Activated CD4-positive, alpha-beta memory T cell treated with anti-CD3 and anti-CD28 coated beads, Interleukin-2, amount 10 ng/mL, durations not matched to agents 7 days and 5 days (primary cell): ENCODE measurements around the gene CX3CL1. TPM values are rescaled to one million over a fixed set of nuclear protein-coding genes. Genes with fewer than 3 reads are reported as not detected.

Source experiments
- CTCF ChIA-PET: fragments of 350-600 bp; sonication (Branson Sonifier 250); formaldehyde crosslinking; loops from one replicate; lab custom pipeline; 2021; ENCODE audit warnings: antibody characterized with exemption, inconsistent platforms; lab: Charles Lee
- POLR2A ChIA-PET: fragments of 350-600 bp; sonication (Branson Sonifier 250); formaldehyde crosslinking; loops from one replicate; lab custom pipeline; 2021; ENCODE audit warnings: antibody characterized with exemption; lab: Charles Lee
- DNase-seq: peaks from one replicate; pipeline ENCODE4 v3.0.0-alpha.2; 2020
- H3K27ac Mint-ChIP-seq: one replicate; pipeline ENCODE4 v1.8.0; 2021; ENCODE audit warnings: mild to moderate bottlenecking, mixed read lengths
- H3K27me3 Mint-ChIP-seq: one replicate; pipeline ENCODE4 v1.8.0; 2021; ENCODE audit warnings: mixed read lengths
- H3K36me3 Mint-ChIP-seq: one replicate; pipeline ENCODE4 v1.8.0; 2021; ENCODE audit warnings: low read depth, mixed read lengths
- H3K4me1 Mint-ChIP-seq: one replicate; pipeline ENCODE4 v1.8.0; 2021; ENCODE audit warnings: mixed read lengths
- H3K4me3 Mint-ChIP-seq: one replicate; pipeline ENCODE4 v1.8.0; 2021; ENCODE audit warnings: mild to moderate bottlenecking, mixed read lengths
- H3K9me3 Mint-ChIP-seq: one replicate; pipeline ENCODE4 v1.8.0; 2021; ENCODE audit warnings: mixed read lengths
- total RNA-seq, 2 experiments: library from RNA; stranded (reverse); gene quantifications; one replicate each; pipeline ENCODE4 v1.2.3, GENCODE V29; 2021

CX3CL1 gene
- total RNA-seq, 2 experiments from 2014 or later: not detected

DNA sequence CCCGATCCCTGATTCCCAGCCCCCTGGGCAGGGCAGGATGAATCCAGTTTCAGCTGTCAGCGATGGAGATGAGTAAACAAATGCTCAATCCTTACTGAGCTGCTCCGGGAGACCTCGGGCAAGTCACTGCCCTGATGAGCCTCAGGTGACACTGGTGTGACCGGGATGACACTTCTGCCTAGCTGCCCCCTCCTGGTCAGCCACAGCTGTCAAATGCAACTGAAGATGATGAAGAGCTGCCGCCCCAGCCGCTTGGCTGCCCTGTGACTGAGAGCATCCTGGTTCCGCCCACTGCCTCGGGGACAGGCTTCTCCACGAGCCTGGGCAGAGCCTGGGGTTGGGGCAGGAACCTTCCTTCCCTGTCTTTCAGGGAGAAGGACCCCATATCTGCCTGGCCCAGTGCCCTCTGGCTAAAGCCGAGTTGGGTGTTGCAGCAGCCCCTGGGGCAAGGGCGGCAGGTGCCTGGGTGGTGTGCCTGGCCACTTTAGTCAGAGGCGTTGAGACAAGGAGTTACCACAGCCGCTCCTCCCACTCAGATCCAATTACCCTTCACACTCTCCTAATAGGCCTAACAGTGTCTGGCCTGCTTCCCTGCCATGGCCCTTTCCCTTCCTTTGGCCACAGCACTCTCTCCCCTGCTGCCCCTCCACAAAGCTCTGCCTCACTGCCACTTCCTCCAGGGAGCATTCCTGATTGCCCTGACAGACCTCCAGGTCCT, 37.7 kb downstream of the CX3CL1 start:
- Mint-ChIP-seq H3K4me3 (no peak overlapping the region), H3K27ac (no peak overlapping the region), H3K27me3 (peaks cover 4% of the 10 kb centered on the region), H3K9me3 (no peaks in the 10 kb centered on the region), H3K36me3 (no peaks in the 10 kb centered on the region), H3K4me1 (no peaks in the 10 kb centered on the region)
- no peak for DNase-seq
- POLR2A ChIA-PET: interaction anchor here (1.0 kb wide), 1 partner anchor 37 kb away, joined by 3 read pairs; the partner anchor contains the start of genes CIAPIN1 and COQ9
- CTCF ChIA-PET: no interaction called here

- no peak for DNase-seq
- Mint-ChIP-seq H3K27ac (no peak overlapping the region), H3K36me3 (no peaks in the 10 kb centered on the region), H3K27me3 (peaks cover 2% of the 10 kb centered on the region), H3K4me1 (no peaks in the 10 kb centered on the region), H3K9me3 (no peaks in the 10 kb centered on the region), H3K4me3 (no peak overlapping the region)
- ChIA-PET POLR2A (no interaction called here), CTCF (no interaction called here)
These were observed 39.2 kb downstream of the CX3CL1 start for GRCh38 chr16:57411362-57411976.

DNA sequence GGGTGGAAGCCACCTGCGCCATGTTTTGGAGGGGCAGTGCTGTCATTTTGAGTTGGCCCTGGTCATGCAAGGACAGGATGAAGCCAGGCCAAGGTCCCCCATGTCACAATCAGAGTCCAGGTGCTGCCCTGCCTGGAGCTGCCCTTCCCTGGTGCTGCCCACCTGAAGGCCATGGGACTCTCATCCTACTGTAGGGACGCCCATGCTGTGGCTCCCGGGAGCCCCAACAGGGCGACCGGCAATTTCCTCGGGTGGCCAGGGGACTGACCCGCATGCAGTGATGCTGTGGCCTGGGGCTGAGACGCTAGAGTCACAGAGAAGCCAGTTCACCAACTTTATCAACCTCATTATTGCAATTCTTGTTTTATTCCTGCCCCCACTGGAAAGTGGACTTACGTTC, 40.3 kb downstream of the CX3CL1 start:
- Mint-ChIP-seq H3K36me3 (no peaks in the 10 kb centered on the region), H3K9me3 (no peaks in the 10 kb centered on the region), H3K27me3 (peaks cover 2% of the 10 kb centered on the region), H3K27ac (no peak overlapping the region), H3K4me1 (peaks cover 8% of the 10 kb centered on the region), H3K4me3 (no peak overlapping the region)
- CTCF ChIA-PET: no interaction called here
- POLR2A ChIA-PET: interaction anchor here (1.4 kb wide), 1 partner anchor 112 kb away, joined by 3 read pairs; no protein-coding TSS in a partner anchor
- no peak for DNase-seq

GRCh38 chr16:57413301-57413730, 41.0 kb downstream of the CX3CL1 start:
- DNase-seq: no peak
- peaks cover 11% of the 10 kb centered on the region for H3K4me1 Mint-ChIP-seq
- ChIA-PET CTCF (no interaction called here), POLR2A (interaction anchor here (1.4 kb wide), 1 partner anchor 113 kb away, joined by 3 read pairs; no protein-coding TSS in a partner anchor)
- H3K36me3 Mint-ChIP-seq: no peaks in the 10 kb centered on the region
- H3K4me3 Mint-ChIP-seq: no peak overlapping the region
- no peak overlapping the region for H3K27ac Mint-ChIP-seq
- peaks cover 5% of the 10 kb centered on the region for H3K27me3 Mint-ChIP-seq
- H3K9me3 Mint-ChIP-seq: no peaks in the 10 kb centered on the region

- no peak overlapping the region for H3K27ac Mint-ChIP-seq
- peaks cover 14% of the 10 kb centered on the region for H3K4me1 Mint-ChIP-seq
- peaks cover 6% of the 10 kb centered on the region for H3K27me3 Mint-ChIP-seq
- DNase-seq: no peak
- no peaks in the 10 kb centered on the region for H3K36me3 Mint-ChIP-seq
- no peak overlapping the region for H3K4me3 Mint-ChIP-seq
- ChIA-PET CTCF (no interaction called here), POLR2A (interaction anchor here (1.4 kb wide), 1 partner anchor 113 kb away, joined by 3 read pairs; no protein-coding TSS in a partner anchor)
- no peaks in the 10 kb centered on the region for H3K9me3 Mint-ChIP-seq
These were observed 41.4 kb downstream of the CX3CL1 start for GRCh38 chr16:57413733-57414132.

GRCh38 chr16:57416084-57416483, 43.8 kb downstream of the CX3CL1 start:
- POLR2A ChIA-PET: interaction anchor here (1.0 to 2.6 kb wide), 5 partner anchors 30 to 230 kb away, joined by 3 to 9 read pairs (median 3); partner anchors contain the start of genes CIAPIN1, COQ9, PSME3IP1 and RSPRY1

DNA sequence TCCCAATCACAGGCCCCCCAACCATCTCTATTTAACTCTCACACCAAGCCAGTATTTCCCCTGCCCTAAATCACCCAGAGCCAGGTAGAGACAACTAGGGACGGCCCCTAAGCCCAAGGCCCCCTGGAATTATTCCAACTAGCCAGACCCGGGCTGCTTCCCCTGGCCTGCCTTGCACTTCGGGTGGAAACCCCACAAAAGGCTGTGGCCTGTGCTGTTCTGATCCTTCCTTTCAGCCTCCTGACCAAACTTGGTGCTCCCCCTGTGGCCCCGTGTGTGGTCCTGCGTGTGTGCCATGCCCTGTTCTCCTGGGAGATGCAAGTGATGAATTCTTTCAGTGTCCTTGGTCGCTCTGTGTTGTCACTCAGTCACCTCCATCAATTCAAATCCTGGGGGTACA, 47.2 kb downstream of the CX3CL1 start:
- no peak for DNase-seq
- Mint-ChIP-seq H3K27ac (no peak overlapping the region), H3K4me3 (no peak overlapping the region), H3K36me3 (no peaks in the 10 kb centered on the region), H3K4me1 (peaks cover 20% of the 10 kb centered on the region), H3K9me3 (no peaks in the 10 kb centered on the region), H3K27me3 (peaks cover 5% of the 10 kb centered on the region)
- CTCF ChIA-PET: interaction anchor here (0.7 to 7.1 kb wide), 14 partner anchors 15 to 232 kb away, joined by 3 to 160 read pairs (median 4); partner anchors contain the start of genes CCL17, CIAPIN1 and COQ9
- POLR2A ChIA-PET: interaction anchor here (0.9 to 1.9 kb wide), 2 partner anchors 27 to 139 kb away, joined by 3 to 4 read pairs; partner anchors contain the start of genes CIAPIN1 and COQ9

More at GRCh38 chr16:57416084-57416483, 43.8 kb downstream of the CX3CL1 start:
- Mint-ChIP-seq H3K27ac (no peak overlapping the region), H3K4me1 (peaks cover 20% of the 10 kb centered on the region), H3K4me3 (no peak overlapping the region), H3K9me3 (no peaks in the 10 kb centered on the region), H3K36me3 (no peaks in the 10 kb centered on the region), H3K27me3 (peaks cover 6% of the 10 kb centered on the region)
- CTCF ChIA-PET: interaction anchor here (1.1 to 7.1 kb wide), 11 partner anchors 9 to 323 kb away, joined by 3 to 160 read pairs (median 6); partner anchors contain the start of genes ARL2BP, CPNE2, POLR2C and PSME3IP1
- no peak for DNase-seq

- Mint-ChIP-seq H3K27me3 (peaks cover 5% of the 10 kb centered on the region), H3K36me3 (peaks cover 4% of the 10 kb centered on the region), H3K4me3 (no peak overlapping the region), H3K9me3 (no peaks in the 10 kb centered on the region), H3K4me1 (peaks cover 14% of the 10 kb centered on the region), H3K27ac (no peak overlapping the region)
- no peak for DNase-seq
- ChIA-PET CTCF (interaction anchor here (1.2 to 7.1 kb wide), 3 partner anchors 40 to 154 kb away, joined by 3 to 160 read pairs (median 4); partner anchors contain the start of gene POLR2C), POLR2A (interaction anchor here (0.6 to 1.2 kb wide), 3 partner anchors 24 to 448 kb away, joined by 3 to 4 read pairs (median 3); partner anchors contain the start of genes CIAPIN1 and COQ9)
These were observed 50.0 kb downstream of the CX3CL1 start for GRCh38 chr16:57422026-57422944.

DNA sequence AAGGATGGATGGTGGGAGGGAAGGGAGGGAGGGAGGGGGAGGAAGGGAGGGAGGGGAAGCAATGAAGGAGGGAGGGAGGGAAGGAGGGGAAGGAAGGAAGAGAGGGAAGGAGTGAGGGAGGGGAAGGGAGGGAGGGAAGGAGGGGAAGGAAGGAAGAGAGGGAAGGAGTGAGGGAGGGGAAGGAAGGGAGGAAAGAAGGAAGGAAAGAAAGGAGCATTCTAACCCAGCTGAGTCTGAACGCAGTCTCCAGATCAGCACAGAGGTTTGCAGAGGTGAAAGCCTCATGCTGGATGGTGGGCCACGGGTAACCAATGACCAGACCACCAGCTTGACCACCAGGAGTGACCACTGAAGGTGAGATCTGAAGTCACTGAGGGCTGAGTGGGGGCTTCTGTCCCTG, 50.9 kb downstream of the CX3CL1 start:
- Mint-ChIP-seq H3K36me3 (peaks cover 11% of the 10 kb centered on the region), H3K4me1 (peaks cover 9% of the 10 kb centered on the region), H3K9me3 (no peaks in the 10 kb centered on the region), H3K4me3 (no peak overlapping the region), H3K27ac (no peak overlapping the region), H3K27me3 (peaks cover 1% of the 10 kb centered on the region)
- DNase-seq: no peak
- ChIA-PET POLR2A (interaction anchor here (1.2 kb wide), 1 partner anchor 124 kb away, joined by 3 read pairs; no protein-coding TSS in a partner anchor), CTCF (no interaction called here)

DNA sequence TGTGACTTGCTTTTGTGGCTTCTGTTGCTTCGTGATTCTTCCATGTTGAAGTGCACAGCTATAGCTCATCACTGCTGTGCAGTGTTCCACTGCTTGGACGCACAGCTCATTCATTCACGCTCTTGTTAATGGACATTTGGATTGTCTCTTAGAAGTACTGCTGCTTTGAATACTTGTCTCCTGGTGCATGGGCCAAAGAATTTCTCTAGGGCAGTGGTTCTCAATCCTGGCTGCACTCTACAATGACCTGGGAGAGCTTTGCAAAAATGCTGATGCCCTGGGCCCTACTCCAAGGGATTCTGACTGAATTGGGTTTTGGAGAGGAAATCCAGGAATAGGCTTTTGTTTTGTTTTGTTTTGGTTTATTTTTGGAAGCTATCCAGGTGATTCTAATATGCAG, 52.3 kb downstream of the CX3CL1 start:
- no peak overlapping the region for H3K27ac Mint-ChIP-seq
- H3K4me1 Mint-ChIP-seq: no peaks in the 10 kb centered on the region
- no peaks in the 10 kb centered on the region for H3K9me3 Mint-ChIP-seq
- peaks cover 21% of the 10 kb centered on the region for H3K36me3 Mint-ChIP-seq
- H3K27me3 Mint-ChIP-seq: no peaks in the 10 kb centered on the region
- CTCF ChIA-PET: interaction anchor here (0.6 to 1.4 kb wide), 4 partner anchors 8 to 224 kb away, joined by 3 to 6 read pairs (median 4); no protein-coding TSS in a partner anchor
- DNase-seq: no peak
- no peak overlapping the region for H3K4me3 Mint-ChIP-seq
- POLR2A ChIA-PET: no interaction called here

DNA sequence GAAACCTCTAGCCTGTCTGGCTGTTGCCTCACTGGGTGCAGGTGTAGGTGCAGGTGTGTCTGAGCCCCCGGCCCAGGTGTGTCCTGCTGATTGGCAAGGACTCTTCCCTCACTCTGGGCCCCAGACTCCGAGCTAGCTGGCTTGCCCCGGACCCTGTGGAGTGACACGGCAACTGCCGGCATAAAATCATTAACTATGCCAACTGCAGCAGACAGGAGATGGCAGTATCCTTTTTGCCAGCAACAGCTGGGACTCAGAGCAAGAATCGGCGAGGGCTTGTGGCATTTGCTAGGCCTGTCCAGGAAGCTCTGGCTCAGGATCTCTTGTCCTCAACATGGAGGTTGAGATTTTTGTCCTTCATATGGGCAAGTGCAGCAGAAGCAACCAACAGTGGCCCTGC, 54.1 kb downstream of the CX3CL1 start:
- H3K27ac Mint-ChIP-seq: no peak overlapping the region
- no peaks in the 10 kb centered on the region for H3K9me3 Mint-ChIP-seq
- H3K4me3 Mint-ChIP-seq: no peak overlapping the region
- ChIA-PET CTCF (interaction anchor here (0.7 to 1.3 kb wide), 2 partner anchors 9 to 93 kb away, joined by 3 to 5 read pairs; no protein-coding TSS in a partner anchor), POLR2A (no interaction called here)
- DNase-seq: no peak
- no peaks in the 10 kb centered on the region for H3K27me3 Mint-ChIP-seq
- H3K4me1 Mint-ChIP-seq: no peaks in the 10 kb centered on the region
- H3K36me3 Mint-ChIP-seq: peaks cover 38% of the 10 kb centered on the region

- no peak for DNase-seq
- H3K27ac Mint-ChIP-seq: no peak overlapping the region
- POLR2A ChIA-PET: interaction anchor here (1.0 kb wide), 1 partner anchor 20 kb away, joined by 5 read pairs; the partner anchor contains the start of genes CIAPIN1 and COQ9
- no peaks in the 10 kb centered on the region for H3K9me3 Mint-ChIP-seq
- H3K27me3 Mint-ChIP-seq: no peaks in the 10 kb centered on the region
- CTCF ChIA-PET: interaction anchor here (1.3 kb wide), 1 partner anchor 10 kb away, joined by 5 read pairs; no protein-coding TSS in a partner anchor
- peaks cover 39% of the 10 kb centered on the region for H3K36me3 Mint-ChIP-seq
- no peaks in the 10 kb centered on the region for H3K4me1 Mint-ChIP-seq
- H3K4me3 Mint-ChIP-seq: no peak overlapping the region
These were observed 55.0 kb downstream of the CX3CL1 start for GRCh38 chr16:57427307-57427706.
